ENCODE results near the gene HK1.
A peak's percentile ranks its signal among the peaks of the same experiment; 100 is the strongest.

The HK1 gene

GRCh38 chr10:69401416-69401815, 123.1 kb downstream of the HK1 start:
- no peak for TF ChIP-seq CTCF (IDR thresholded peaks at IDR 0.05)
- Histone ChIP-seq H3K4me3 (no peak overlapping the region), H3K27ac (no peak overlapping the region)
- no peak for DNase-seq (ENCODE audit: low spot score)

- Histone ChIP-seq H3K27ac (peak overlapping the region in 1 of 2 donors; percentile 49), H3K4me3 (no peak overlapping the region)
- no peak for DNase-seq (ENCODE audit: low spot score)
- TF ChIP-seq CTCF (IDR thresholded peaks at IDR 0.05): no peak
Measured at GRCh38 chr10:69402386-69402785, 124.1 kb downstream of the HK1 start.

GRCh38 chr10:69403066-69403465, 124.8 kb downstream of the HK1 start:
- no peak for TF ChIP-seq CTCF (IDR thresholded peaks at IDR 0.05)
- Histone ChIP-seq H3K27ac (peak overlapping the region; percentile 8 to 49), H3K4me3 (no peak overlapping the region)
- no peak for DNase-seq (ENCODE audit: low spot score)

GRCh38 chr10:69403519-69403918, 125.2 kb downstream of the HK1 start:
- H3K27ac ChIP-seq: peak overlapping the region; percentile 5 to 8
- no peak for DNase-seq (ENCODE audit: low spot score)

GRCh38 chr10:69404786-69405185, 126.5 kb downstream of the HK1 start:
- Histone ChIP-seq H3K27ac (peak overlapping the region; percentile 33 to 62), H3K4me3 (no peak overlapping the region)
- DNase-seq (ENCODE audit: low spot score): no peak
- no peak for TF ChIP-seq CTCF (IDR thresholded peaks at IDR 0.05)

More at GRCh38 chr10:69403519-69403918, 125.2 kb downstream of the HK1 start:
- no peak overlapping the region for H3K4me3 ChIP-seq
- TF ChIP-seq CTCF (IDR thresholded peaks at IDR 0.05): no peak

GRCh38 chr10:69405221-69405620, 126.9 kb downstream of the HK1 start:
- no peak for DNase-seq (ENCODE audit: low spot score)
- H3K27ac ChIP-seq: peak overlapping the region; percentile 62 to 88
- no peak for TF ChIP-seq CTCF (IDR thresholded peaks at IDR 0.05)
- no peak overlapping the region for H3K4me3 ChIP-seq

GRCh38 chr10:69406302-69406811, 128.1 kb downstream of the HK1 start:
- Histone ChIP-seq H3K27ac (peak overlapping the region; percentile 62 to 88), H3K4me3 (no peak overlapping the region)
- peak; percentile 87 for DNase-seq (ENCODE audit: low spot score)
- TF ChIP-seq CTCF (IDR thresholded peaks at IDR 0.05): no peak

Data from coronary artery (tissue), 2 donors.